HuH-7.5 (cell line): ENCODE data around the gene ITGAX.

Source experiments
- DNase-seq: peaks from one replicate; pipeline ENCODE4 v3.0.0; 2011; ENCODE audit warnings: low spot score

The ITGAX gene

GRCh38 chr16:31348579-31348978 is 6.4 kb upstream of the ITGAX start:
- no peak for DNase-seq

GRCh38 chr16:31350275-31351005 is 4.5 kb upstream of the ITGAX start:
- DNase-seq = no peak

GRCh38 chr16:31351246-31351941 is 3.6 kb upstream of the ITGAX start:
- no peak for DNase-seq

GRCh38 chr16:31351942-31352325 is 3.0 kb upstream of the ITGAX start:
- no peak for DNase-seq

- DNase-seq = no peak
Observed at GRCh38 chr16:31352376-31353115, 2.4 kb upstream of the ITGAX start.

- DNase-seq = no peak
Observed at GRCh38 chr16:31355431-31356100, 590 bp downstream of the ITGAX start.

GRCh38 chr16:31356566-31357323 is 1.8 kb downstream of the ITGAX start:
- DNase-seq = no peak

- no peak for DNase-seq
Observed at GRCh38 chr16:31357324-31358109, 2.5 kb downstream of the ITGAX start.

- DNase-seq = no peak
Observed at GRCh38 chr16:31360251-31360650, 5.3 kb downstream of the ITGAX start.

GRCh38 chr16:31361201-31362110 is 6.5 kb downstream of the ITGAX start:
- no peak for DNase-seq

GRCh38 chr16:31362476-31363405 is 7.8 kb downstream of the ITGAX start:
- DNase-seq = no peak

- no peak for DNase-seq
Observed at GRCh38 chr16:31363721-31364120, 8.7 kb downstream of the ITGAX start.

GRCh38 chr16:31364421-31364820 is 9.4 kb downstream of the ITGAX start:
- no peak for DNase-seq

- DNase-seq = no peak
Observed at GRCh38 chr16:31365131-31365865, 10.3 kb downstream of the ITGAX start.

GRCh38 chr16:31367853-31368252 is 12.9 kb downstream of the ITGAX start:
- DNase-seq = no peak

- DNase-seq = no peak
Observed at GRCh38 chr16:31371008-31371407, 16.0 kb downstream of the ITGAX start.

GRCh38 chr16:31371619-31372484 is 16.9 kb downstream of the ITGAX start:
- DNase-seq = no peak
